ENCODE measurements around the gene CTDP1.

The CTDP1 gene

GRCh38 chr18:79724299-79725080, 44.9 kb downstream of the CTDP1 start:
- Histone ChIP-seq H3K4me2 (ENCODE audit: low read length) (no peak overlapping the region), H2AFZ (ENCODE audit: low read length) (no peak overlapping the region), H3K4me1 (ENCODE audit: insufficient read depth, low read length, severe bottlenecking) (no peaks in the 10 kb centered on the region), H3K27ac (ENCODE audit: low read depth, low read length, poor library complexity, severe bottlenecking) (no peak overlapping the region), H3K4me3 (ENCODE audit: low read depth, low read length, poor library complexity, severe bottlenecking) (no peak overlapping the region), H3F3A (ENCODE audit: insufficient read depth, low read length) (no peaks in the 10 kb centered on the region), H3K9me3 (ENCODE audit: low read length) (peaks cover 17% of the 10 kb centered on the region), H3K36me3 (ENCODE audit: insufficient read depth, low read length) (peaks cover 95% of the 10 kb centered on the region), H3K79me2 (ENCODE audit: insufficient read depth, low read length) (no peaks in the 10 kb centered on the region), H4K20me1 (ENCODE audit: insufficient read depth, low read length) (no peaks in the 10 kb centered on the region), H3K9me2 (ENCODE audit: low read depth, low read length) (no peaks in the 10 kb centered on the region), H3K9ac (ENCODE audit: low read length) (no peak overlapping the region), H3K27me3 (ENCODE audit: insufficient read depth, low read length) (no peaks in the 10 kb centered on the region)
- TF ChIP-seq EZH2 (IDR thresholded peaks at IDR 0.05; ENCODE audit: borderline replicate concordance, low read length): no peak

GRCh38 chr18:79725486-79725885, 45.9 kb downstream of the CTDP1 start:
- TF ChIP-seq EZH2 (IDR thresholded peaks at IDR 0.05; ENCODE audit: borderline replicate concordance, low read length): no peak
- no peak for TF ChIP-seq CTCF (IDR thresholded peaks at IDR 0.05; ENCODE audit: low read length)
- no peaks in the 10 kb centered on the region for H3F3A ChIP-seq (ENCODE audit: insufficient read depth, low read length)
- no peak overlapping the region for H3K9ac ChIP-seq (ENCODE audit: low read length)
- no peaks in the 10 kb centered on the region for H3K9me2 ChIP-seq (ENCODE audit: low read depth, low read length)
- peaks cover 95% of the 10 kb centered on the region for H3K36me3 ChIP-seq (ENCODE audit: insufficient read depth, low read length)
- H3K9me3 ChIP-seq (ENCODE audit: low read length): peaks cover 26% of the 10 kb centered on the region
- H3K27me3 ChIP-seq (ENCODE audit: insufficient read depth, low read length): no peaks in the 10 kb centered on the region
- no peaks in the 10 kb centered on the region for H3K79me2 ChIP-seq (ENCODE audit: insufficient read depth, low read length)
- no peak overlapping the region for H2AFZ ChIP-seq (ENCODE audit: low read length)
- H4K20me1 ChIP-seq (ENCODE audit: insufficient read depth, low read length): no peaks in the 10 kb centered on the region
- no peak overlapping the region for H3K4me3 ChIP-seq (ENCODE audit: low read depth, low read length, poor library complexity, severe bottlenecking)
- no peak overlapping the region for H3K27ac ChIP-seq (ENCODE audit: low read depth, low read length, poor library complexity, severe bottlenecking)
- no peaks in the 10 kb centered on the region for H3K4me1 ChIP-seq (ENCODE audit: insufficient read depth, low read length, severe bottlenecking)
- no peak overlapping the region for H3K4me2 ChIP-seq (ENCODE audit: low read length)

- Histone ChIP-seq H3K9me3 (ENCODE audit: low read length) (peaks cover 38% of the 10 kb centered on the region), H3F3A (ENCODE audit: insufficient read depth, low read length) (no peaks in the 10 kb centered on the region), H3K27me3 (ENCODE audit: insufficient read depth, low read length) (no peaks in the 10 kb centered on the region), H2AFZ (ENCODE audit: low read length) (no peak overlapping the region), H3K79me2 (ENCODE audit: insufficient read depth, low read length) (no peaks in the 10 kb centered on the region), H3K4me1 (ENCODE audit: insufficient read depth, low read length, severe bottlenecking) (no peaks in the 10 kb centered on the region), H3K9me2 (ENCODE audit: low read depth, low read length) (no peaks in the 10 kb centered on the region), H3K36me3 (ENCODE audit: insufficient read depth, low read length) (peaks cover 97% of the 10 kb centered on the region), H3K4me3 (ENCODE audit: low read depth, low read length, poor library complexity, severe bottlenecking) (no peak overlapping the region), H3K4me2 (ENCODE audit: low read length) (no peak overlapping the region), H3K27ac (ENCODE audit: low read depth, low read length, poor library complexity, severe bottlenecking) (no peak overlapping the region), H4K20me1 (ENCODE audit: insufficient read depth, low read length) (no peaks in the 10 kb centered on the region), H3K9ac (ENCODE audit: low read length) (no peak overlapping the region)
- TF ChIP-seq EZH2 (IDR thresholded peaks at IDR 0.05; ENCODE audit: borderline replicate concordance, low read length) (no peak), CTCF (IDR thresholded peaks at IDR 0.05; ENCODE audit: low read length) (no peak)
Observed at GRCh38 chr18:79726721-79727120, 47.1 kb downstream of the CTDP1 start.

- H3K9me3 ChIP-seq (ENCODE audit: low read length): peaks cover 43% of the 10 kb centered on the region
- TF ChIP-seq EZH2 (IDR thresholded peaks at IDR 0.05; ENCODE audit: borderline replicate concordance, low read length) (no peak), CTCF (IDR thresholded peaks at IDR 0.05; ENCODE audit: low read length) (no peak)
- no peak overlapping the region for H2AFZ ChIP-seq (ENCODE audit: low read length)
- H3K27ac ChIP-seq (ENCODE audit: low read depth, low read length, poor library complexity, severe bottlenecking): no peak overlapping the region
- H3F3A ChIP-seq (ENCODE audit: insufficient read depth, low read length): no peaks in the 10 kb centered on the region
- H3K27me3 ChIP-seq (ENCODE audit: insufficient read depth, low read length): no peaks in the 10 kb centered on the region
- no peaks in the 10 kb centered on the region for H3K4me1 ChIP-seq (ENCODE audit: insufficient read depth, low read length, severe bottlenecking)
- H3K4me3 ChIP-seq (ENCODE audit: low read depth, low read length, poor library complexity, severe bottlenecking): no peak overlapping the region
- H4K20me1 ChIP-seq (ENCODE audit: insufficient read depth, low read length): no peaks in the 10 kb centered on the region
- no peaks in the 10 kb centered on the region for H3K9me2 ChIP-seq (ENCODE audit: low read depth, low read length)
- H3K4me2 ChIP-seq (ENCODE audit: low read length): no peak overlapping the region
- H3K9ac ChIP-seq (ENCODE audit: low read length): no peak overlapping the region
- H3K79me2 ChIP-seq (ENCODE audit: insufficient read depth, low read length): no peaks in the 10 kb centered on the region
- H3K36me3 ChIP-seq (ENCODE audit: insufficient read depth, low read length): peaks cover 99% of the 10 kb centered on the region
Observed at GRCh38 chr18:79727211-79727610, 47.6 kb downstream of the CTDP1 start.

Measured in OCI-LY1 (cell line).